H7 (cell line): ENCODE data around the gene MGRN1. TPM values are rescaled to one million over a fixed set of nuclear protein-coding genes. Genes with fewer than 3 reads are reported as not detected.
"Not testable (repeated sequence)": the region's sequence is repeated elsewhere in the genome, so short reads cannot be mapped to it uniquely, and the experiment has no call there.

Experiments
- DNase-seq: peaks from one replicate; pipeline ENCODE4 v3.0.0; 2012
- H3K27me3 ChIP-seq: 2 replicates; pipeline ENCODE4 v1.6.0; 2011; ENCODE audit warnings: mild to moderate bottlenecking, low read length; ENCODE audit not compliant: control insufficient read depth, insufficient read depth
- H3K36me3 ChIP-seq: replicated peaks from 2 replicates; pipeline ENCODE4 v1.5.1; 2011; ENCODE audit warnings: low read length; ENCODE audit not compliant: control insufficient read depth, insufficient read depth
- H3K4me3 ChIP-seq: 2 replicates; pipeline ENCODE4 v1.5.1; 2011; ENCODE audit warnings: low read depth, mild to moderate bottlenecking, control low read depth, low read length, moderate library complexity; ENCODE audit not compliant: insufficient read depth
- total RNA-seq: library from RNA; depleted of rRNA; stranded (reverse); fragments of >200 nt; shearing (Covaris generic); gene quantifications from 2 replicates; pipeline ENCODE4 v1.2.3, GENCODE V29; 2014

The MGRN1 gene
- total RNA-seq, 1 experiment from 2014 or later: 35.6 TPM

GRCh38 chr16:4647644-4647980, 23.0 kb downstream of the MGRN1 start:
- no peak overlapping the region for H3K4me3 ChIP-seq
- H3K36me3 ChIP-seq: no peaks in the 10 kb centered on the region; the same call in 1 of the 2 replicates
- no peaks in the 10 kb centered on the region for H3K27me3 ChIP-seq
- no peak for DNase-seq

GRCh38 chr16:4648917-4649316, 24.3 kb downstream of the MGRN1 start:
- Histone ChIP-seq H3K27me3 (no peaks in the 10 kb centered on the region), H3K36me3 (peaks cover 2% of the 10 kb centered on the region), H3K4me3 (no peak overlapping the region)
- no peak for DNase-seq

- no peak for DNase-seq
- no peak overlapping the region for H3K4me3 ChIP-seq
- peaks cover 3% of the 10 kb centered on the region for H3K36me3 ChIP-seq
- H3K27me3 ChIP-seq: no peaks in the 10 kb centered on the region
These were observed 25.3 kb downstream of the MGRN1 start for GRCh38 chr16:4649744-4650442.

- not testable (repeated sequence) for H3K36me3 ChIP-seq, H3K27me3 ChIP-seq, H3K4me3 ChIP-seq
- DNase-seq: peak; percentile 98
These were observed 25.9 kb downstream of the MGRN1 start for GRCh38 chr16:4650443-4651074.

GRCh38 chr16:4651827-4652226, 27.2 kb downstream of the MGRN1 start:
- peaks cover 5% of the 10 kb centered on the region for H3K36me3 ChIP-seq
- H3K27me3 ChIP-seq: no peaks in the 10 kb centered on the region
- no peak for DNase-seq

GRCh38 chr16:4652561-4652960, 27.9 kb downstream of the MGRN1 start:
- H3K4me3 ChIP-seq: no peak overlapping the region
- DNase-seq: no peak
- H3K27me3 ChIP-seq: no peaks in the 10 kb centered on the region
- H3K36me3 ChIP-seq: peaks cover 7% of the 10 kb centered on the region

More at GRCh38 chr16:4651827-4652226, 27.2 kb downstream of the MGRN1 start:
- H3K4me3 ChIP-seq: no peak overlapping the region

GRCh38 chr16:4654011-4654963, 29.7 kb downstream of the MGRN1 start:
- peaks cover 7% of the 10 kb centered on the region for H3K36me3 ChIP-seq
- H3K27me3 ChIP-seq: no peaks in the 10 kb centered on the region
- no peak overlapping the region for H3K4me3 ChIP-seq
- DNase-seq: no peak

GRCh38 chr16:4654964-4655590, 30.5 kb downstream of the MGRN1 start:
- no peak overlapping the region for H3K4me3 ChIP-seq
- H3K27me3 ChIP-seq: no peaks in the 10 kb centered on the region
- H3K36me3 ChIP-seq: peaks cover 8% of the 10 kb centered on the region
- DNase-seq: no peak

GRCh38 chr16:4655801-4656200, 31.2 kb downstream of the MGRN1 start:
- Histone ChIP-seq H3K27me3 (no peaks in the 10 kb centered on the region), H3K4me3 (no peak overlapping the region), H3K36me3 (peaks cover 9% of the 10 kb centered on the region)
- DNase-seq: no peak

GRCh38 chr16:4656221-4656620, 31.6 kb downstream of the MGRN1 start:
- DNase-seq: no peak
- Histone ChIP-seq H3K27me3 (no peaks in the 10 kb centered on the region), H3K4me3 (no peak overlapping the region), H3K36me3 (peaks cover 9% of the 10 kb centered on the region)

- Histone ChIP-seq H3K36me3 (peaks cover 9% of the 10 kb centered on the region), H3K27me3 (no peaks in the 10 kb centered on the region), H3K4me3 (no peak overlapping the region)
- peak; percentile 67 for DNase-seq
These were observed 32.4 kb downstream of the MGRN1 start for GRCh38 chr16:4656695-4657686.

GRCh38 chr16:4659363-4660353, 35.0 kb downstream of the MGRN1 start:
- Histone ChIP-seq H3K36me3 (peaks cover 6% of the 10 kb centered on the region), H3K27me3 (no peaks in the 10 kb centered on the region), H3K4me3 (no peak overlapping the region)
- no peak for DNase-seq
